HCT116 (cell line): ENCODE measurements around the gene NUP54.

ENCODE experiments used
- CBX3 ChIP-seq: IDR thresholded peaks from 2 replicates; pipeline ENCODE4 v1.6.1; 2012; ENCODE audit warnings: low read depth
- CEBPB ChIP-seq: IDR thresholded peaks from 2 replicates; pipeline ENCODE4 v1.6.1; 2012; ENCODE audit warnings: low read depth
- CTCF ChIP-seq, 3 experiments: fragments of 200-600 bp in 1 of 3; sonication (generic) in 1 of 3; IDR thresholded peaks in 2 of 3; conservative IDR thresholded peaks in 1 of 3; 2 replicates each; pipeline ENCODE4 v1.5.1; 2012 to 2017; ENCODE audit warnings: low read depth in 2 of 3, low read length in 2 of 3, antibody characterized with exemption in 1 of 3, borderline replicate concordance in 1 of 3, control low read depth in 1 of 3, mild to moderate bottlenecking in 1 of 3, mixed read lengths in 1 of 3, mixed run types in 1 of 3, moderate library complexity in 1 of 3; ENCODE audit not compliant: insufficient read depth in 1 of 3
- EZH2 ChIP-seq: fragments of 200-600 bp; sonication (generic); IDR thresholded peaks from 2 replicates; pipeline ENCODE4 v1.6.1; 2017; ENCODE audit warnings: antibody characterized with exemption, mixed run types
- EZH2phosphoT487 ChIP-seq: fragments of 200-600 bp; IDR thresholded peaks from 2 replicates; pipeline ENCODE4 v1.6.1; 2018; ENCODE audit warnings: antibody characterized with exemption, borderline replicate concordance
- JUND ChIP-seq: IDR thresholded peaks from 2 replicates; pipeline ENCODE4 v1.6.1; 2012
- POLR2A ChIP-seq: IDR thresholded peaks from 2 replicates; pipeline ENCODE4 v1.7.0; 2011; ENCODE audit warnings: borderline replicate concordance; ENCODE audit not compliant: insufficient read depth, insufficient read length; ENCODE audit errors: extremely low read depth
- POLR2AphosphoS5 ChIP-seq: IDR thresholded peaks from 2 replicates; pipeline ENCODE4 v1.6.1; 2011; ENCODE audit warnings: mild to moderate bottlenecking, low read depth, low read length, moderate library complexity
- RAD21 ChIP-seq: IDR thresholded peaks from 2 replicates; pipeline ENCODE4 v1.6.1; 2012; ENCODE audit warnings: low read depth, mild to moderate bottlenecking
- SP1 ChIP-seq: IDR thresholded peaks from 2 replicates; pipeline ENCODE4 v1.6.1; 2012; ENCODE audit warnings: low read depth
- TF ChIP-seq, protein P1 (sequence below): IDR thresholded peaks from 2 replicates; pipeline ENCODE4 v1.6.1; 2012; ENCODE audit warnings: low read depth
- TF ChIP-seq, protein P2 (sequence below): IDR thresholded peaks from 2 replicates; pipeline ENCODE4 v1.6.1; 2012
- TF ChIP-seq, protein P3 (sequence below): IDR thresholded peaks from 2 replicates; pipeline ENCODE4 v1.6.1; 2012

DNA sequence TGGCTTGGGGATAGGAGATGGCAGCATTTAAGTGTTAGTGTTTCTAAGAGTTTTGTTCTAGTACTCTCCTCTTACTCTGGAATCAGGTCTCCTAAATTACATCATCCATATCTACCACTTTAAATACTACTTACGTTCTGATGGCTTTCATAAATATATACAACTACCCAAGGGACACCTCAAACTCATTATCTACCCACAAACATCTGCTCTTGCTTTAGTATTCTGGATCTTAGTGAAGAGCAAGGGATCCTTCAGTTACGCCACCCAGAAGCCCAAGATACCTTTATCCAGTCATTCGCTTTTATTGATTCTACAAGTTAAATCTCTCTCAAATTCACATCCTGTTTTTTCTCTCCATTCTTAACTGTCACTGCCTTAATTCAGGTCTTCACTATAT is 7.0 kb downstream of the NUP54 start:
- no peak for TF ChIP-seq POLR2A
- TF ChIP-seq CTCF (IDR thresholded peaks at IDR 0.05 in 2 of 3, conservative IDR thresholded peaks at IDR 0.05 in 1 of 3; ENCODE audit: borderline replicate concordance in 1 of 3, insufficient read depth in 1 of 3, low read depth in 2 of 3, low read length in 2 of 3) = no peak
- no peak for TF ChIP-seq EZH2
- TF ChIP-seq POLR2AphosphoS5 = no peak
- no peak for TF ChIP-seq CBX3
- TF ChIP-seq EZH2phosphoT487 = no peak
- TF ChIP-seq RAD21 = no peak
- TF ChIP-seq, protein P1, sequence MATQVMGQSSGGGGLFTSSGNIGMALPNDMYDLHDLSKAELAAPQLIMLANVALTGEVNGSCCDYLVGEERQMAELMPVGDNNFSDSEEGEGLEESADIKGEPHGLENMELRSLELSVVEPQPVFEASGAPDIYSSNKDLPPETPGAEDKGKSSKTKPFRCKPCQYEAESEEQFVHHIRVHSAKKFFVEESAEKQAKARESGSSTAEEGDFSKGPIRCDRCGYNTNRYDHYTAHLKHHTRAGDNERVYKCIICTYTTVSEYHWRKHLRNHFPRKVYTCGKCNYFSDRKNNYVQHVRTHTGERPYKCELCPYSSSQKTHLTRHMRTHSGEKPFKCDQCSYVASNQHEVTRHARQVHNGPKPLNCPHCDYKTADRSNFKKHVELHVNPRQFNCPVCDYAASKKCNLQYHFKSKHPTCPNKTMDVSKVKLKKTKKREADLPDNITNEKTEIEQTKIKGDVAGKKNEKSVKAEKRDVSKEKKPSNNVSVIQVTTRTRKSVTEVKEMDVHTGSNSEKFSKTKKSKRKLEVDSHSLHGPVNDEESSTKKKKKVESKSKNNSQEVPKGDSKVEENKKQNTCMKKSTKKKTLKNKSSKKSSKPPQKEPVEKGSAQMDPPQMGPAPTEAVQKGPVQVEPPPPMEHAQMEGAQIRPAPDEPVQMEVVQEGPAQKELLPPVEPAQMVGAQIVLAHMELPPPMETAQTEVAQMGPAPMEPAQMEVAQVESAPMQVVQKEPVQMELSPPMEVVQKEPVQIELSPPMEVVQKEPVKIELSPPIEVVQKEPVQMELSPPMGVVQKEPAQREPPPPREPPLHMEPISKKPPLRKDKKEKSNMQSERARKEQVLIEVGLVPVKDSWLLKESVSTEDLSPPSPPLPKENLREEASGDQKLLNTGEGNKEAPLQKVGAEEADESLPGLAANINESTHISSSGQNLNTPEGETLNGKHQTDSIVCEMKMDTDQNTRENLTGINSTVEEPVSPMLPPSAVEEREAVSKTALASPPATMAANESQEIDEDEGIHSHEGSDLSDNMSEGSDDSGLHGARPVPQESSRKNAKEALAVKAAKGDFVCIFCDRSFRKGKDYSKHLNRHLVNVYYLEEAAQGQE = no peak
- TF ChIP-seq, protein P2, sequence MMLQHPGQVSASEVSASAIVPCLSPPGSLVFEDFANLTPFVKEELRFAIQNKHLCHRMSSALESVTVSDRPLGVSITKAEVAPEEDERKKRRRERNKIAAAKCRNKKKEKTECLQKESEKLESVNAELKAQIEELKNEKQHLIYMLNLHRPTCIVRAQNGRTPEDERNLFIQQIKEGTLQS = no peak
- no peak for TF ChIP-seq CEBPB
- no peak for TF ChIP-seq JUND
- no peak for TF ChIP-seq SP1
- TF ChIP-seq, protein P3, sequence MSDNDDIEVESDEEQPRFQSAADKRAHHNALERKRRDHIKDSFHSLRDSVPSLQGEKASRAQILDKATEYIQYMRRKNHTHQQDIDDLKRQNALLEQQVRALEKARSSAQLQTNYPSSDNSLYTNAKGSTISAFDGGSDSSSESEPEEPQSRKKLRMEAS = no peak
